Breast epithelium (tissue), 3 donors: Measurements from ENCODE around the gene SPR.

Experiments used
- POLR2A ChIP-seq: fragments of 450-650 bp; IDR thresholded peaks from one replicate; pipeline ENCODE4 v1.6.1; 2016; ENCODE audit warnings: antibody characterized with exemption, mild to moderate bottlenecking, moderate library complexity
- TF ChIP-seq, protein P1 (sequence below), 3 donors: fragments of 450-650 bp; IDR thresholded peaks; one replicate each; pipeline ENCODE4 v1.5.1; 2016 to 2017; ENCODE audit warnings: antibody characterized with exemption in 3 of 3, mild to moderate bottlenecking in 3 of 3, moderate library complexity in 3 of 3

DNA sequence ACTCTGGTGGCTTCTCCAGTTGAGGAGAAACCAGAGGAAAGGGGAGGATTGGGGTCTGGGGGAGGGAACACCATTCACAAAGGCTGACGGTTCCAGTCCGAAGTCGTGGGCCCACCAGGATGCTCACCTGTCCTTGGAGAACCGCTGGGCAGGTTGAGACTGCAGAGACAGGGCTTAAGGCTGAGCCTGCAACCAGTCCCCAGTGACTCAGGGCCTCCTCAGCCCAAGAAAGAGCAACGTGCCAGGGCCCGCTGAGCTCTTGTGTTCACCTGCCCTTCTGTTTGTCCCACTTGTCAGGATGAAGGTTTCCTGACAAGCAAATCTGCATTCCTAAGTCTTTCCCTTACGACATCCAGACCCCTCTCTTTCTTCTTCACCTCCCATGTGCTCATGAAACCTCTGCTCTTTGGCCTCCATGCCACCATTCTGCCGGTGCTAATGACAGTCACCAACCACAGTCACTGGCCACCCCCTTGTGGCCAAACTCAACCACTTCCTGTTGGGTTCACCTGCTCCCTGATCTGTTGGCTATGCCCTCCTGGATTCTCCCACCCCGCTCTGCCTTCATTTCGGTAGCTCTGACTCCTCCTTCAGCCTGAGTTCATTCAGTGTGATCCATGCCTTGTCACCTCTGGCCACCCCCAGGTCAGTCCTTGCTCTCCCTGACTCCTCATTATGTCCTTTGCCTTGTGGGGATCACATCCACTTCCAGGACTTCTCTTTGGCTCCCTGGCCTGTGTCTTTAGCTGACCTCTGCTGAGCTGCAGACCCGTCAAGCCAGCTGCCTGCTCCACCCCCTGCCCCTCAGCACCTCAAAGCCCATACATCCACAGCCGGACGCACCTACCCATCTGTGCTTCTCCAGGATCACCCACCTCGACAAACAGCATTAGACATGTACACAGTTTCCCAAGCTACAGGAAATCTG, 47.7 kb downstream of the SPR start:
- TF ChIP-seq POLR2A = no peak
- TF ChIP-seq, protein P1, sequence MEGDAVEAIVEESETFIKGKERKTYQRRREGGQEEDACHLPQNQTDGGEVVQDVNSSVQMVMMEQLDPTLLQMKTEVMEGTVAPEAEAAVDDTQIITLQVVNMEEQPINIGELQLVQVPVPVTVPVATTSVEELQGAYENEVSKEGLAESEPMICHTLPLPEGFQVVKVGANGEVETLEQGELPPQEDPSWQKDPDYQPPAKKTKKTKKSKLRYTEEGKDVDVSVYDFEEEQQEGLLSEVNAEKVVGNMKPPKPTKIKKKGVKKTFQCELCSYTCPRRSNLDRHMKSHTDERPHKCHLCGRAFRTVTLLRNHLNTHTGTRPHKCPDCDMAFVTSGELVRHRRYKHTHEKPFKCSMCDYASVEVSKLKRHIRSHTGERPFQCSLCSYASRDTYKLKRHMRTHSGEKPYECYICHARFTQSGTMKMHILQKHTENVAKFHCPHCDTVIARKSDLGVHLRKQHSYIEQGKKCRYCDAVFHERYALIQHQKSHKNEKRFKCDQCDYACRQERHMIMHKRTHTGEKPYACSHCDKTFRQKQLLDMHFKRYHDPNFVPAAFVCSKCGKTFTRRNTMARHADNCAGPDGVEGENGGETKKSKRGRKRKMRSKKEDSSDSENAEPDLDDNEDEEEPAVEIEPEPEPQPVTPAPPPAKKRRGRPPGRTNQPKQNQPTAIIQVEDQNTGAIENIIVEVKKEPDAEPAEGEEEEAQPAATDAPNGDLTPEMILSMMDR (IDR thresholded peaks at IDR 0.05) = no peak
